Stimulated activated naive CD8-positive, alpha-beta T cell treated with anti-CD3 and anti-CD28 coated beads, Interleukin-15, Interleukin-2, amounts not matched to agents 100 U/mL and 50 U/mL, for 24 hours (primary cell): Measurements from ENCODE around the gene PDIA6.
A peak's percentile ranks its signal among the peaks of the same experiment; 100 is the strongest.
"Not testable (repeated sequence)": the region's sequence is repeated elsewhere in the genome, so short reads cannot be mapped to it uniquely, and the experiment has no call there.

Experiments
- ATAC-seq: fragments of 150-1000 bp; cut with Tn5 transposase; one replicate; pipeline ENCODE4 v1.10.0; 2021
- DNase-seq: peaks from one replicate; pipeline ENCODE4 v3.0.0; 2021

PDIA6 gene

GRCh38 chr2:10832203-10832936 is 19.8 kb upstream of the PDIA6 start:
- DNase-seq (peak; percentile 84), ATAC-seq (peak; percentile 81)

DNA sequence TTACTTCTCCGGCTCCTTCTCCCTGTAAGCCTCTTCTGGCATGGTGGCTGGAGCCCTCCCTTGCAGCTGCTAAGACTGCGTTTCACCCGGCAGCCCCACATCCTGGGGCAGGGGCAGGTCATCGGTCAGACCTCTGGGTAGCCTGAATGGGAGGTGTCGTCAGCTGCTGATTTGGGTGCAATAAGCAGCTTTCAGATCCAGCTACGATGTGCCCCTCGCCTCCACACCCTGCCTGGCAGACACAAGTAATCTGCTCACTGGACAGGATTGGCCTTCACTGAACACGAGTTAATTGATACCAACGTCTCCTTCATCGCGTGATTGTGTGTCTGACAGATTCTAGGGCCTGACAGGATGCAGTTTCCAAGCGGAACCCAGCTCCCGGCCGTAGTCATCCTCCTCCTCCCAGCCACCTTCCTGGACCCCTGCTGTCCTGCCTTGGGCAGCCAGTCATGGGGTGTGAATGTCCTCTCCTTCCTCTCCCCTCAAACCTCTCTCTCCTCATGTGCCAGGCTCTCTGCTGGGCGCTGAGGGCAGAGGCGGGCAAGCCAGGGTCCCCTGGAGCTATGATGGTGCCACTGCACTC is 18.9 kb upstream of the PDIA6 start:
- DNase-seq, result no peak
- ATAC-seq, result no peak

GRCh38 chr2:10830641-10831399 is 18.2 kb upstream of the PDIA6 start:
- no peak for ATAC-seq

GRCh38 chr2:10830203-10830602 is 17.6 kb upstream of the PDIA6 start:
- DNase-seq (no peak), ATAC-seq (no peak)

More at GRCh38 chr2:10830641-10831399, 18.2 kb upstream of the PDIA6 start:
- no peak for DNase-seq

- ATAC-seq, result no peak
Measured at GRCh38 chr2:10829299-10829698, 16.7 kb upstream of the PDIA6 start.

DNA sequence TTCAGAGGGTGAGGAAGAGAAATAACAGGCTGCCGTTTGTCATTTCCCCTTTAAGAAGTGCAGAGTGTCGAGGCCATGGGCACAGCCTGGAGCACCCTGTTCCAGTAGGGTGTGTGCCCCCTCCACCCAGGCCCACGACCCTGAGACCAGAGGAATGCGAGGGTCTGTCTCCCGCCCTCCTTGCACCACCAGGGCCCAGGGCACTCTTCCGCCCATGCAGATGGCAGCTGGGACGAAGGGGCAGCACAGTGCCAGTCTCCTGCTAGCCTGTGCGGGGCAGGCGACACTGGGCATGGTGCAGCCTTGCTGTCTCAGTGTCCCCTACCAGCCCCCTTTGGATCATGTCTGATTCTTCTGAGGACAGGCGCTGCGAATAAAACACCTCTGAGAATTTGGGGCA is 15.8 kb upstream of the PDIA6 start:
- DNase-seq (no peak), ATAC-seq (no peak)

More at GRCh38 chr2:10829299-10829698, 16.7 kb upstream of the PDIA6 start:
- no peak for DNase-seq

DNA sequence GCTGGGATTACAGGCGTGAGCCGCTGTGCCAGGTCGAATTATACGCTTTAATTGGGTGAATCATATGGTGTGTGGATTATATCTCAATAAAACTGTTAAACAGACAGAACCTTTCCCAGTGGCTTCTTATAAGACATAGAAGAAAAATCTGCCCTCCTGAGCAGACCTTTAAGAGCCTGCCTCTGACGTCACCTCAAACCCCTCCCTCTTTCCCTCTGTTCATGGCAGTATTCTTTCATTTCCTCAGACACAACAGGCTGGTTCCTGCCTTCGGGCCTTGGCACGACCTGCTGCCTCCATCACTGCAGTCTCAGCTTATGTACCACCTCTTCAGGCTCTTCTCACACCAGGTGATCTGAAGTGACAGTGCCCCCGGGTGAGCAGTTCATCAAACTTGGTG is 14.0 kb upstream of the PDIA6 start:
- DNase-seq (no peak), ATAC-seq (no peak)

- no peak for ATAC-seq
- DNase-seq, result no peak
Measured at GRCh38 chr2:10826026-10826425, 13.4 kb upstream of the PDIA6 start.

- DNase-seq, result no peak
- ATAC-seq, result no peak
Measured at GRCh38 chr2:10824191-10824590, 11.6 kb upstream of the PDIA6 start.

GRCh38 chr2:10820978-10821695 is 8.6 kb upstream of the PDIA6 start:
- no peak for ATAC-seq

DNA sequence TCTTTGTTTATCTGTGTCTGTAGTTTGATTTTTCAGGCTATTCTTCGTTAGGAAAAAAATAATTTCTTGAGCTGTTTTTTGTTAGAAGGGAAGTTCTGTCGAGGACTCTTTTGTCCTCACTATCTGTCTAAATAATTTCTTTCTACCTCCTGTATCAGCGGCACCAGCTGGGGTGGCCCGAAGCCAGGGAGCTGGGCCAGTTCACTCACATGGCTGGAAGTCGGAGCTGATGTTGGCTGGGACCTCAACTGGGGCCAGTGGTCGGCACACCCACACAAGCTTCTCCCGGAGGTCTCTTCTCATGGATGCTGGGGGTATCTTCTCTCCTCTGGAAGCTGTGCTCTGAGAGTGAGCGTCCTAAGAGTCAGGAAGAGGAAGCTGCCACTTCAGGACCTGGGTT is 8.0 kb upstream of the PDIA6 start:
- ATAC-seq (no peak), DNase-seq (no peak)

More at GRCh38 chr2:10820978-10821695, 8.6 kb upstream of the PDIA6 start:
- no peak for DNase-seq

DNA sequence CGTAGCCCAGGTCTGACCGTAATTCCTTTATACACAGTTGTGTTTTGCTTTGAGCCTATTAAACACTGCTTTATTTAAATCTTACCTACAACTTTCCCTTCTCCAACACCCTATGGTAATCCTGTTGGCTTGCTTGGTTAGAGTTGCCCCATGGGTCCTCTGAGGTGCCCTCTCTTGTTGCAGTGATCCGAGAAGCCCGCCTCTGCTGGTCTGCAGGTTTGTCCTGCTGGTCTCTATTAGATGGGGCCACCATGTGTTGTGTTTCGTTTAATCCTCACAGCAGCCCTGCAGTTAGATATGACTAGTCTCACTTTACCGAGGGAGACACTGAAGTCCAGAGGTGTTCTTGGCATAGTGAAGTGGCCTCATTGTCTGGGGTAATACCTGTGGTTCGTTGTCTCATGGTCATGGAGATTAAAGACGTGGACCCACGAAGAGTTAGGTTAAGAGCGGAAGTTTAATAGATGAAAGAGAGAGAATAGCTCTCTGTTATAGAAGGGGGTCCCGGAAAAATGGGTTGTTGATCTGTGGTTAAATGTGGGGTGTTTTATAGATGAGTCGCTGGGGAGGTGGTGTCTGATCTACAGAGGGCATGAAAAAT is 7.2 kb upstream of the PDIA6 start:
- DNase-seq (no peak), ATAC-seq (no peak)

GRCh38 chr2:10818984-10819383 is 6.4 kb upstream of the PDIA6 start:
- no peak for DNase-seq
- no peak for ATAC-seq

GRCh38 chr2:10818305-10818704 is 5.7 kb upstream of the PDIA6 start:
- ATAC-seq, DNase-seq: not testable (repeated sequence)

DNA sequence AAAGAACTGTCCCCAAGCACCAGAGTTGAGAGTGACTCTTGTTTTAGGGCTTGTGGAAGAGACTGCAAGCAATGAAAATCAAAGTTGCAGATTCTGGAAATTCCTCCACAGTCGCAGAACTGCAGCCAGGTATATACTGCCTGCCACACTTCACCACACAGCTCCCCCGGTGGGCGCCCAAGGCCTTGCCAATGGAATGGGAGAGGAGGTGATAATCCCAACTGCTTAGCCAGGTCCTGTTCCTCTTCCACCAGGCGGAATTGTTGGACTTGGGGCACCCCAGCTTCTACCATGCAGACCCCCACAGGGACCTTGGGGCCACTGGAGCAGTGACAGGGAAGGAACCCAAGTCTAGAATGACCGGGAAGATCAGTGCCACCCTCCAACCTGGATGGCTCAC is 4.8 kb upstream of the PDIA6 start:
- peak; percentile 32 for DNase-seq
- ATAC-seq, result no peak

DNA sequence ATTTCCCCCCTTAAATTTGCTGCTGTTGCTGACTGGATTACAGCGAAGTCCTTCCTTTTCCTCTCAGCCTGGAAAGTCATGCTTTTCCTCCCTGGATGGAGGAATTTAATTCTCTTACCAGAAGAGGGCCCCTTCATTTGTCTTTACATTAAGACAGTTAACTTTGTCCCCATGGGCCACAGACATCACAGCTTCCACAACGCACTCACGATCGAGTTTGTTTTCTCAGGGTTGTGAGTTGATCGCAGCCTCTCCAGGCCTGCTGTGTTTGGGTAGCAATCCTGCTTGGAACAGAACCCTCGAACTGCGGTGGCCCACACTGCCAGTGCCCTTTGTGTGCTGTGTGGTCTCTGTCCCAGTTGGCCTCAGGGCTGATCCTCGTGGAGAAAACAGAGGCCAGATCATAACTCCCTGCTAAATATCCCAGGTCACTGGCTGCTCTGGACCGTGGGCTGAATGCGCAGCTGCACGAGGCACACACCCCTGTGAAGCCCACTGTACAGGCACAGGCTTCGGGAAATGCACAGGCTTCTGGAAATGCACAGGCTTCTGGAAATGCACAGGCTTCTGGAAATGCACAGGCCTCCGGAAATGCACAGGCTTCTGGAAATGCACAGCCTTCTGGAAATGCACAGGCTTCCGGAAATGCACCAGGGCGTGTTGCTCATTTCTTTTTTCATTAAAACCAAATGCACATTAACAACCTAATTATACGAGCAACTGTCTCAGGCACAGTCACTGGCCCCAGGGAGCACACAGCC is 2.2 kb upstream of the PDIA6 start:
- DNase-seq (no peak), ATAC-seq (no peak)

GRCh38 chr2:10814142-10814541 is 1.6 kb upstream of the PDIA6 start:
- DNase-seq, result no peak
- ATAC-seq, result no peak

DNA sequence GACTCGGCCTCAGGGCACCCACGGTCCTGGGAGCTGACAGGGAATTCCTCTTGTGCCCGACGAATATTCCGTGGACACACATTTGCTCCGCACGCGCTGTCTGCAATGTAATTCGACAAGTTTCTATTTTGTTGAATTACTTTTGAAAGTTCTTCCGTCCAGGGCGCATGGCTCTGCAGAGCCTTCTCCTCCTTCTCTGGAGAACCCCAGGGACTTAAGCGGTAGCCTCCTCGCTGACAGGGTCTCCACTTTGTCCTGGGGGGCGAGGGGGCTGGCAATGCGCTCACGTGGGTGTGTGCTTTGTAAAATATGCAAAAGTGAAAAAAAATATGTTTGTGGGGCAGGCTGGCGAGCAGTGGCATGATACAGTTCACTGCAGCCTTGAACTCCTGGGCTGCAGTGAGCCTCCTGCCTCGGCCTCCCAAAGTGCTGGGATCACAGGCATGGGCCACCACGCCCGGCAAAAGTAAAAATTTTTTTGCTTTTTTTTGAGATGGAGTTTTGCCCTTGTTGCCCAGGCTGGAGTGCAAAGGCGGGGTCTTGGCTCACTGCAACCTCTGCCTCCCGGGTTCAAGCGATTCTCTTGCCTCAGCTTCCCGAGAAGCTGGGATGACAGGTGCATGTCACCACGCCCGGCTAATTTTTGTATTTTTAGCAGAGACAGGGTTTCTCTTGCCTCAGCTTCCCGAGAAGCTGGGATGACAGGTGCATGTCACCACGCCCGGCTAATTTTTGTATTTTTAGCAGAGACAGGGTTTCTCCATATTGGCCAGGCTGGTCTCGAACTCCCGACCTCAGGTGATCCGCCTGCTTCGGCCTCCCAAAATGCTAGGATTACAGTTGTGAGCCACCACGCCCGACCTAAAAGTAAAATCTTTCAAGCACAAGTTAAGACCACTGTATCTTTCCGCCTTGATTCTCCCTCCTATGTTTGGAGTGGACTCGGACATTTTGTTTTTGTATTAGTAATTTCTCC is 866 bp upstream of the PDIA6 start:
- ATAC-seq, DNase-seq: not testable (repeated sequence)

GRCh38 chr2:10811517-10811916 is 1.1 kb downstream of the PDIA6 start:
- DNase-seq (no peak), ATAC-seq (no peak)
